ENCODE data around the gene PTPRJ. TPM values are rescaled to one million over a fixed set of nuclear protein-coding genes. Genes with fewer than 3 reads are reported as not detected.

The PTPRJ gene
- total and polyA plus RNA-seq, 2 of the 13 experiments (the other 11 are each of a cell fraction or from before 2014, with no cell fraction given), result 1.0 to 1.2 TPM

DNA sequence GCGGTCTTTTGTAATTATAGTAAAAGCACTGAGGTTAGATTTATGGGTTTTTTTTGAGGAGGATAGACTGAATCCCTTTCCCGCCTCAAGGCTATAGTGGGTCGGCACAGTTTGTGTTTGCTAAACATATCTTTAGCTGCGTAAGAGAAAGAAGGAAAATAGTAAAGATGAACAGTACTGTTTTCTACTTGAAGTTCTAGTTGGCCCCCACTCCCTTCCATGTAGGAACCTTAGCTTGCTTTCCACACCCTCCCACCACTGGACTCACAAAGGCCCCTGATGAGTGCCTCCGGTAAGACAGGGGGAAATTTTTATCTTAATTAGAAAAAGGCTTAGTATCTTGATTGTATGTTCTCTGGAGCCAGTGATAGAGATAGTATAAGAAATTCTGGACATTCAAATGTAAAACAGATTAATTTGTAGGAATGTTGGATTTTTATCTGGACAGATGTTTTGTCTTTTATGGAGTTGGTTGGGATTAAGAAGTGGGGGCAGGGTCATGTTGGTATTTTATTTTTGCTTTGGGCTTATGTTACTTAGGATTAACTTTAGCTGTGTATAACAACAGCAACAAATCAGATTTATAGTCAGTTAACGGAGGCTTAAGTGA is 49.4 kb downstream of the PTPRJ start (continued):
- TF ChIP-seq, protein P1, sequence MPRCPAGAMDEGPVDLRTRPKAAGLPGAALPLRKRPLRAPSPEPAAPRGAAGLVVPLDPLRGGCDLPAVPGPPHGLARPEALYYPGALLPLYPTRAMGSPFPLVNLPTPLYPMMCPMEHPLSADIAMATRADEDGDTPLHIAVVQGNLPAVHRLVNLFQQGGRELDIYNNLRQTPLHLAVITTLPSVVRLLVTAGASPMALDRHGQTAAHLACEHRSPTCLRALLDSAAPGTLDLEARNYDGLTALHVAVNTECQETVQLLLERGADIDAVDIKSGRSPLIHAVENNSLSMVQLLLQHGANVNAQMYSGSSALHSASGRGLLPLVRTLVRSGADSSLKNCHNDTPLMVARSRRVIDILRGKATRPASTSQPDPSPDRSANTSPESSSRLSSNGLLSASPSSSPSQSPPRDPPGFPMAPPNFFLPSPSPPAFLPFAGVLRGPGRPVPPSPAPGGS (CRISPR knock-in tag; IDR thresholded peaks at IDR 0.05), result no peak
- no peak for TF ChIP-seq ZNF629 (CRISPR knock-in tag; conservative IDR thresholded peaks at IDR 0.05)
- TF ChIP-seq GTF2F1 (IDR thresholded peaks at IDR 0.05; ENCODE audit: low read length), result no peak
- TF ChIP-seq HHEX (CRISPR knock-in tag; IDR thresholded peaks at IDR 0.05), result no peak
- TF ChIP-seq ZNF354B (CRISPR knock-in tag; IDR thresholded peaks at IDR 0.05), result no peak
- no peak for TF ChIP-seq LCORL (IDR thresholded peaks at IDR 0.05)
- no peak for TF ChIP-seq LCORL (CRISPR knock-in tag; IDR thresholded peaks at IDR 0.05)
- no peak for TF ChIP-seq KLF6 (CRISPR knock-in tag; IDR thresholded peaks at IDR 0.05)
- no peak for TF ChIP-seq ZMAT3 (CRISPR knock-in tag; conservative IDR thresholded peaks at IDR 0.05)
- no peak for TF ChIP-seq SOX5 (CRISPR knock-in tag; IDR thresholded peaks at IDR 0.05; ENCODE audit: borderline replicate concordance)
- no peak for TF ChIP-seq ZNF256 (CRISPR knock-in tag; conservative IDR thresholded peaks at IDR 0.05)
- TF ChIP-seq, protein P2, sequence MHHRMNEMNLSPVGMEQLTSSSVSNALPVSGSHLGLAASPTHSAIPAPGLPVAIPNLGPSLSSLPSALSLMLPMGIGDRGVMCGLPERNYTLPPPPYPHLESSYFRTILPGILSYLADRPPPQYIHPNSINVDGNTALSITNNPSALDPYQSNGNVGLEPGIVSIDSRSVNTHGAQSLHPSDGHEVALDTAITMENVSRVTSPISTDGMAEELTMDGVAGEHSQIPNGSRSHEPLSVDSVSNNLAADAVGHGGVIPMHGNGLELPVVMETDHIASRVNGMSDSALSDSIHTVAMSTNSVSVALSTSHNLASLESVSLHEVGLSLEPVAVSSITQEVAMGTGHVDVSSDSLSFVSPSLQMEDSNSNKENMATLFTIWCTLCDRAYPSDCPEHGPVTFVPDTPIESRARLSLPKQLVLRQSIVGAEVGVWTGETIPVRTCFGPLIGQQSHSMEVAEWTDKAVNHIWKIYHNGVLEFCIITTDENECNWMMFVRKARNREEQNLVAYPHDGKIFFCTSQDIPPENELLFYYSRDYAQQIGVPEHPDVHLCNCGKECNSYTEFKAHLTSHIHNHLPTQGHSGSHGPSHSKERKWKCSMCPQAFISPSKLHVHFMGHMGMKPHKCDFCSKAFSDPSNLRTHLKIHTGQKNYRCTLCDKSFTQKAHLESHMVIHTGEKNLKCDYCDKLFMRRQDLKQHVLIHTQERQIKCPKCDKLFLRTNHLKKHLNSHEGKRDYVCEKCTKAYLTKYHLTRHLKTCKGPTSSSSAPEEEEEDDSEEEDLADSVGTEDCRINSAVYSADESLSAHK (CRISPR knock-in tag; IDR thresholded peaks at IDR 0.05; ENCODE audit: borderline replicate concordance), result no peak
